Loucy (cell line): ENCODE results near the gene CRYBB1.

Experiments used
- H2AFZ ChIP-seq: fragments of 200-600 bp; sonication (generic); 2 replicates; pipeline ENCODE4 v1.6.0; 2016; ENCODE audit warnings: antibody characterized with exemption, mild to moderate bottlenecking, low read length, moderate library complexity
- H3F3A ChIP-seq: fragments of 200-600 bp; 2 replicates; pipeline ENCODE4 v1.6.0; 2016; ENCODE audit warnings: antibody characterized with exemption, low read depth, mild to moderate bottlenecking
- H3K27me3 ChIP-seq: fragments of 200-600 bp; sonication (generic); 2 replicates; pipeline ENCODE4 v1.6.1; 2014; ENCODE audit warnings: low read length, mild to moderate bottlenecking; ENCODE audit not compliant: insufficient read depth, poor library complexity, severe bottlenecking
- H3K36me3 ChIP-seq: fragments of 200-600 bp; sonication (generic); 2 replicates; pipeline ENCODE4 v1.6.1; 2016; ENCODE audit warnings: low read length; ENCODE audit not compliant: insufficient read depth
- H3K4me1 ChIP-seq: fragments of 200-600 bp; sonication (generic); 2 replicates; pipeline ENCODE4 v1.5.1; 2014; ENCODE audit warnings: low read length, mild to moderate bottlenecking; ENCODE audit not compliant: insufficient read depth, poor library complexity, severe bottlenecking
- H3K4me2 ChIP-seq: fragments of 200-600 bp; sonication (generic); 2 replicates; pipeline ENCODE4 v1.6.0; 2014; ENCODE audit warnings: antibody characterized with exemption, low read length, low read depth, mild to moderate bottlenecking; ENCODE audit not compliant: poor library complexity, severe bottlenecking
- H3K4me3 ChIP-seq: fragments of 200-600 bp; sonication (generic); 2 replicates; pipeline ENCODE4 v1.5.1; 2014; ENCODE audit warnings: low read length, mild to moderate bottlenecking, mixed read lengths; ENCODE audit not compliant: poor library complexity, severe bottlenecking
- H3K79me2 ChIP-seq: fragments of 200-600 bp; sonication (generic); 2 replicates; pipeline ENCODE4 v1.6.1; 2014; ENCODE audit warnings: low read length; ENCODE audit not compliant: insufficient read depth
- H3K9ac ChIP-seq: fragments of 200-600 bp; sonication (generic); 2 replicates; pipeline ENCODE4 v1.6.0; 2014; ENCODE audit warnings: mild to moderate bottlenecking, low read depth, low read length, moderate library complexity; ENCODE audit not compliant: poor library complexity, severe bottlenecking
- H3K9me2 ChIP-seq: fragments of 200-600 bp; sonication (generic); replicated peaks from 2 replicates; pipeline ENCODE4 v1.6.1; 2016; ENCODE audit warnings: low read depth, low read length, mixed read lengths
- H3K9me3 ChIP-seq: fragments of 200-600 bp; sonication (generic); 2 replicates; pipeline ENCODE4 v1.6.1; 2014; ENCODE audit warnings: mild to moderate bottlenecking, antibody characterized with exemption, low read length, low read depth; ENCODE audit not compliant: insufficient read depth
- H4K20me1 ChIP-seq: fragments of 200-600 bp; sonication (generic); 2 replicates; pipeline ENCODE4 v1.6.0; 2014; ENCODE audit warnings: antibody characterized with exemption, low read length, mild to moderate bottlenecking; ENCODE audit not compliant: insufficient read depth, poor library complexity, severe bottlenecking
- CTCF ChIP-seq: fragments of 200-600 bp; sonication (generic); conservative IDR thresholded peaks from 2 replicates; pipeline ENCODE4 v1.5.1; 2014; ENCODE audit warnings: mild to moderate bottlenecking, antibody characterized with exemption, low read length
- EZH2phosphoT487 ChIP-seq: fragments of 200-600 bp; IDR thresholded peaks from 2 replicates; pipeline ENCODE4 v1.6.1; 2018; ENCODE audit warnings: antibody characterized with exemption, mild to moderate bottlenecking, moderate library complexity, borderline replicate concordance

CRYBB1 gene

GRCh38 chr22:26574001-26574723 lies 43.7 kb downstream of the CRYBB1 start:
- Histone ChIP-seq H3F3A (peaks cover 3% of the 10 kb centered on the region; the same call in 1 of the 2 replicates), H3K79me2 (peaks cover 43% of the 10 kb centered on the region), H3K4me2 (peak overlapping the region; percentile 55), H3K9ac (peak overlapping the region; percentile 37), H3K9me2 (no peaks in the 10 kb centered on the region), H3K27me3 (no peaks in the 10 kb centered on the region), H4K20me1 (no peaks in the 10 kb centered on the region), H2AFZ (no peak overlapping the region), H3K36me3 (no peaks in the 10 kb centered on the region), H3K4me3 (no peak overlapping the region), H3K9me3 (no peaks in the 10 kb centered on the region), H3K4me1 (peaks cover 33% of the 10 kb centered on the region)
- no peak for TF ChIP-seq CTCF
- no peak for TF ChIP-seq EZH2phosphoT487

- H2AFZ ChIP-seq: no peak overlapping the region
- peak overlapping the region; percentile 14 for H3K4me3 ChIP-seq
- H3K9ac ChIP-seq: peak overlapping the region; percentile 37
- H4K20me1 ChIP-seq: no peaks in the 10 kb centered on the region
- TF ChIP-seq CTCF (no peak), EZH2phosphoT487 (no peak)
- H3K27me3 ChIP-seq: no peaks in the 10 kb centered on the region
- H3K36me3 ChIP-seq: no peaks in the 10 kb centered on the region
- no peaks in the 10 kb centered on the region for H3K9me3 ChIP-seq
- peaks cover 3% of the 10 kb centered on the region; the same call in 1 of the 2 replicates for H3F3A ChIP-seq
- H3K4me1 ChIP-seq: peaks cover 31% of the 10 kb centered on the region
- no peaks in the 10 kb centered on the region for H3K9me2 ChIP-seq
- peak overlapping the region; percentile 55 for H3K4me2 ChIP-seq
- H3K79me2 ChIP-seq: peaks cover 40% of the 10 kb centered on the region
Observed at GRCh38 chr22:26573026-26573662, 44.7 kb downstream of the CRYBB1 start.

- Histone ChIP-seq H3F3A (peaks cover 3% of the 10 kb centered on the region; the same call in 1 of the 2 replicates), H4K20me1 (no peaks in the 10 kb centered on the region), H3K79me2 (peaks cover 45% of the 10 kb centered on the region; the same call in 1 of the 2 replicates), H3K4me3 (no peak overlapping the region), H3K36me3 (no peaks in the 10 kb centered on the region), H3K27me3 (no peaks in the 10 kb centered on the region), H3K4me2 (no peak overlapping the region), H3K4me1 (peaks cover 48% of the 10 kb centered on the region), H3K9ac (no peak overlapping the region), H3K9me3 (no peaks in the 10 kb centered on the region), H3K9me2 (no peaks in the 10 kb centered on the region), H2AFZ (no peak overlapping the region)
- TF ChIP-seq CTCF: no peak
- TF ChIP-seq EZH2phosphoT487: no peak
Observed at GRCh38 chr22:26570864-26571525, 46.8 kb downstream of the CRYBB1 start.
